Neuronal stem cell (in vitro differentiated cells): Measurements from ENCODE around the gene CACNA2D4.

Experiments used
- DNase-seq: peaks from one replicate; pipeline ENCODE4 v3.0.0-alpha.2; 2013; ENCODE audit warnings: low spot score
- H2AFZ ChIP-seq: one replicate; pipeline ENCODE4 v1.6.1; 2013; ENCODE audit warnings: mild to moderate bottlenecking, low read length, inconsistent platforms
- H2AK5ac ChIP-seq: 2 replicates; pipeline ENCODE4 v1.6.1; 2013; ENCODE audit warnings: low read depth, mild to moderate bottlenecking, inconsistent platforms, low read length, moderate library complexity, mixed read lengths
- H2BK120ac ChIP-seq: 2 replicates; pipeline ENCODE4 v1.6.1; 2013; ENCODE audit warnings: low read depth, mild to moderate bottlenecking, inconsistent platforms, low read length, moderate library complexity, mixed read lengths
- H2BK12ac ChIP-seq: one replicate; pipeline ENCODE4 v1.6.1; 2013; ENCODE audit warnings: low read length, inconsistent platforms
- H2BK15ac ChIP-seq: 2 replicates; pipeline ENCODE4 v1.6.1; 2013; ENCODE audit warnings: mild to moderate bottlenecking, low read length, inconsistent platforms, mixed read lengths
- H2BK5ac ChIP-seq: one replicate; pipeline ENCODE4 v1.6.1; 2013; ENCODE audit warnings: inconsistent platforms, mild to moderate bottlenecking, low read length, moderate library complexity
- H3K14ac ChIP-seq: one replicate; pipeline ENCODE4 v1.6.1; 2013; ENCODE audit warnings: low read length, inconsistent platforms
- H3K18ac ChIP-seq: 2 replicates; pipeline ENCODE4 v1.6.1; 2013; ENCODE audit warnings: low read length, inconsistent platforms
- H3K23ac ChIP-seq: 2 replicates; pipeline ENCODE4 v1.6.1; 2013; ENCODE audit warnings: low read depth, mild to moderate bottlenecking, mixed read lengths, low read length, inconsistent platforms; ENCODE audit not compliant: poor library complexity
- H3K27ac ChIP-seq: replicated peaks from 3 replicates; pipeline ENCODE4 v1.5.1; 2013; ENCODE audit warnings: low read length, inconsistent platforms
- H3K27me3 ChIP-seq, 3 experiments: 2 replicates each; pipeline ENCODE4 v1.6.1; 2013; ENCODE audit warnings: low read length in 3 of 3, mild to moderate bottlenecking in 2 of 3, inconsistent platforms in 1 of 3, low read depth in 1 of 3, mixed read lengths in 1 of 3, moderate library complexity in 1 of 3; ENCODE audit not compliant: control insufficient read depth in 3 of 3, insufficient read depth in 3 of 3
- H3K36me3 ChIP-seq, 2 donors: replicated peaks in 1 of 2; 2 replicates each; pipeline ENCODE4 v1.6.1; 2013; ENCODE audit warnings: low read length in 2 of 2; ENCODE audit not compliant: control insufficient read depth in 2 of 2, insufficient read depth in 2 of 2
- H3K4ac ChIP-seq: 2 replicates; pipeline ENCODE4 v1.6.1; 2013; ENCODE audit warnings: inconsistent platforms, mild to moderate bottlenecking, low read length, moderate library complexity
- H3K4me1 ChIP-seq, 2 donors: 1 replicate in 1 of 2; 2 replicates in 1 of 2; pipeline ENCODE4 v1.6.1; 2013; ENCODE audit warnings: low read length in 2 of 2, low read depth in 1 of 2; ENCODE audit not compliant: control insufficient read depth in 2 of 2, insufficient read depth in 1 of 2
- H3K4me2 ChIP-seq: one replicate; pipeline ENCODE4 v1.6.1; 2013; ENCODE audit warnings: mild to moderate bottlenecking, low read length, inconsistent platforms; ENCODE audit not compliant: insufficient read depth, poor library complexity, severe bottlenecking
- H3K4me3 ChIP-seq, 2 donors: 2 replicates each; pipeline ENCODE4 v1.5.1; 2013; ENCODE audit warnings: low read length in 2 of 2, mild to moderate bottlenecking in 2 of 2, inconsistent platforms in 1 of 2, moderate library complexity in 1 of 2
- H3K79me1 ChIP-seq: one replicate; pipeline ENCODE4 v1.6.1; 2013; ENCODE audit warnings: low read depth, mild to moderate bottlenecking, inconsistent platforms, low read length, moderate library complexity
- H3K9ac ChIP-seq: one replicate; pipeline ENCODE4 v1.6.1; 2013; ENCODE audit warnings: mild to moderate bottlenecking, low read depth, low read length, inconsistent platforms; ENCODE audit not compliant: poor library complexity
- H3K9me3 ChIP-seq, 2 donors: replicated peaks in 1 of 2; 2 replicates each; pipeline versions ENCODE3 to v1.6.1; 2013; ENCODE audit warnings: low read length in 2 of 2, mild to moderate bottlenecking in 2 of 2, inconsistent platforms in 1 of 2, low read depth in 1 of 2, mixed read lengths in 1 of 2, moderate library complexity in 1 of 2; ENCODE audit not compliant: control insufficient read depth in 2 of 2, insufficient read depth in 1 of 2
- H4K8ac ChIP-seq: one replicate; pipeline ENCODE4 v1.6.1; 2013; ENCODE audit warnings: low read depth, mild to moderate bottlenecking, inconsistent platforms, low read length, moderate library complexity
- H4K91ac ChIP-seq: one replicate; pipeline ENCODE4 v1.6.1; 2013; ENCODE audit warnings: low read length, low read depth, mild to moderate bottlenecking, inconsistent platforms; ENCODE audit not compliant: poor library complexity
- WGBS, 2 donors: extraction: QIAGEN DNeasy Blood & Tissue Kit; methylation state at CpG; one replicate each; pipeline ENCODE4 v1.1.7; 2013; ENCODE audit warnings: missing lambda C conversion rate in 2 of 2, mixed read lengths in 1 of 2; ENCODE audit not compliant: insufficient read length in 2 of 2, insufficient replicate concordance in 1 of 2; ENCODE audit errors: extremely low coverage in 2 of 2; 5-methylcytosine and 5-hydroxymethylcytosine counted together

Gene CACNA2D4

DNA sequence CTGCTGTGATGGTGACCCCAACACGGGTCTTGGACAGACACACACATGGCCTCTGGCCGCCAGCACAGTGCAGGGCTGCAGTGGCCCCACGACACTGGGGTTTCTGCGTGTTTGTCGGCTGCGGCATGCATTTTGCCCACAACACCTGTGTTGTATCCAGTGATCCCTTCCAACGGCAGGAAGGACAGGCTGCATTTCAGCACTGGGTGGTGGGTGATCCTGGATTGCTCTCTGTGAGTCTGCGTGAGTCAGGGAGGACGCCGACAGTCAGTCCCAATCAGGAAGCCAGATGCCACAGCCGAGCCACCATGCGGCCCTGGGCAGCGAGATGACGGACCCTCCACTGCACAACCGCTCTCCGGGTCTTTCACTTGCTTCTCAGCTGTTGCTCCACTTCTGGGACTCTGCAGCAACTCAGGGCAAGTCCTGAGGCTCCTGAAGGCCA lies 77.4 kb downstream of the CACNA2D4 start:
- peak overlapping the region; percentile 92 for H3K23ac ChIP-seq
- no peak overlapping the region for H2AFZ ChIP-seq
- H2BK120ac ChIP-seq, result no peak overlapping the region
- H3K79me1 ChIP-seq, result no peaks in the 10 kb centered on the region
- H3K4ac ChIP-seq, result no peak overlapping the region
- peak overlapping the region; percentile 73 for H4K8ac ChIP-seq
- peak overlapping the region; percentile 38 for H2AK5ac ChIP-seq
- H3K27me3 ChIP-seq, result peaks cover 0 to 23% (median 0%) of the 10 kb centered on the region in 3 experiments
- no CpG with 5 or more reads among the region's 16 CpGs for WGBS, 2 donors
- H3K4me2 ChIP-seq, result no peak overlapping the region
- no peak overlapping the region for H3K27ac ChIP-seq
- H4K91ac ChIP-seq, result peak overlapping the region; percentile 91
- H2BK15ac ChIP-seq, result peak overlapping the region; percentile 81
- peak overlapping the region in 1 of 2 donors; percentile 19 for H3K4me3 ChIP-seq
- H2BK12ac ChIP-seq, result peak overlapping the region; percentile 35
- peaks cover 10 to 39% of the 10 kb centered on the region in 2 donors for H3K4me1 ChIP-seq
- H2BK5ac ChIP-seq, result no peak overlapping the region
- no peaks in the 10 kb centered on the region for H3K9me3 ChIP-seq
- H3K36me3 ChIP-seq, result no peaks in the 10 kb centered on the region
- DNase-seq, result no peak
- peak overlapping the region; percentile 69 for H3K18ac ChIP-seq
- no peak overlapping the region for H3K9ac ChIP-seq
- H3K14ac ChIP-seq, result peak overlapping the region; percentile 65

GRCh38 chr12:1839956-1840951 lies 78.2 kb downstream of the CACNA2D4 start:
- Histone ChIP-seq H4K91ac (peak overlapping the region; percentile 91), H3K9me3 (no peaks in the 10 kb centered on the region), H3K79me1 (no peaks in the 10 kb centered on the region), H2BK12ac (no peak overlapping the region), H3K4me2 (no peak overlapping the region), H3K4ac (no peak overlapping the region), H3K18ac (peak overlapping the region; percentile 85), H3K27me3 (peaks cover 0 to 18% (median 1%) of the 10 kb centered on the region in 3 experiments), H2AK5ac (peak overlapping the region; percentile 38), H2BK5ac (no peak overlapping the region), H2AFZ (no peak overlapping the region), H3K14ac (peak overlapping the region; percentile 65), H3K9ac (no peak overlapping the region), H2BK15ac (peak overlapping the region; percentile 81), H3K4me1 (peaks cover 10 to 39% of the 10 kb centered on the region in 2 donors), H3K23ac (peak overlapping the region; percentile 92), H2BK120ac (no peak overlapping the region), H3K27ac (no peak overlapping the region), H4K8ac (no peak overlapping the region), H3K36me3 (no peaks in the 10 kb centered on the region), H3K4me3 (no peak overlapping the region)
- no CpG with 5 or more reads among the region's 24 CpGs for WGBS, 2 donors
- no peak for DNase-seq

DNA sequence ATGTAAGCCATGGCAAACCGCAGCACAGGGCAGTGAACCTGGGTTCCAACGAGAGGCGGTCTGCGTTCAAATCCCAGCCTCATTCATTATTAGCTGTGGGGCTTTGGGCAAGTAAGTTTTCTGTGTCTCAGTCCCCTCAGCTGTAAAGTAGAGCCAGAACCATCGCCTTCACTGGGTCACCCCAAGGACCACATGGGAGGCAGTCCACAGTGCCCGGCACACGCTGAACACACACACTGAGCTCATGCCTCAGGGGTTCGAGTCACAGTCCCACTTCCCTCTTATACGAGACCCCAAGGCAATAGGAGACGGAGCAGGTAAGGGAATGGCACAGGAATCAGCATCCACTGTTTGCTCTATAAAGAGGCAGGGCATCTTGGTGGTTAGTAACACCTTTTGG lies 79.0 kb downstream of the CACNA2D4 start:
- no peak overlapping the region for H3K4ac ChIP-seq
- no CpG with 5 or more reads among the region's 10 CpGs for WGBS, 2 donors
- H2BK15ac ChIP-seq, result no peak overlapping the region
- H3K79me1 ChIP-seq, result no peaks in the 10 kb centered on the region
- H2AFZ ChIP-seq, result no peak overlapping the region
- no peak overlapping the region for H2AK5ac ChIP-seq
- no peak overlapping the region for H3K9ac ChIP-seq
- H3K23ac ChIP-seq, result no peak overlapping the region
- no peaks in the 10 kb centered on the region for H3K9me3 ChIP-seq
- H3K27me3 ChIP-seq, result peaks cover 0 to 19% (median 1%) of the 10 kb centered on the region in 3 experiments
- H2BK5ac ChIP-seq, result no peak overlapping the region
- no peak for DNase-seq
- H3K4me3 ChIP-seq, result no peak overlapping the region
- H3K18ac ChIP-seq, result peak overlapping the region; percentile 3
- H3K4me1 ChIP-seq, result peaks cover 10 to 39% of the 10 kb centered on the region in 2 donors
- no peak overlapping the region for H3K14ac ChIP-seq
- H2BK120ac ChIP-seq, result no peak overlapping the region
- no peaks in the 10 kb centered on the region for H3K36me3 ChIP-seq
- no peak overlapping the region for H4K91ac ChIP-seq
- no peak overlapping the region for H4K8ac ChIP-seq
- H3K27ac ChIP-seq, result no peak overlapping the region
- H3K4me2 ChIP-seq, result no peak overlapping the region
- no peak overlapping the region for H2BK12ac ChIP-seq

- Histone ChIP-seq H2AK5ac (peak overlapping the region; percentile 15), H3K4me2 (no peak overlapping the region), H3K27ac (no peak overlapping the region), H4K8ac (no peak overlapping the region), H2AFZ (no peak overlapping the region), H3K18ac (no peak overlapping the region), H4K91ac (no peak overlapping the region), H3K23ac (no peak overlapping the region), H2BK12ac (no peak overlapping the region), H3K4me3 (no peak overlapping the region), H3K9ac (no peak overlapping the region), H3K9me3 (no peaks in the 10 kb centered on the region), H2BK120ac (no peak overlapping the region), H2BK5ac (no peak overlapping the region), H3K4ac (no peak overlapping the region), H3K4me1 (peaks cover 10 to 39% of the 10 kb centered on the region in 2 donors), H2BK15ac (no peak overlapping the region), H3K27me3 (peaks cover 0 to 19% (median 1%) of the 10 kb centered on the region in 3 experiments), H3K14ac (no peak overlapping the region), H3K79me1 (no peaks in the 10 kb centered on the region), H3K36me3 (no peaks in the 10 kb centered on the region)
- no peak for DNase-seq
- no CpG with 5 or more reads among the region's 15 CpGs for WGBS, 2 donors
These were observed 79.5 kb downstream of the CACNA2D4 start for GRCh38 chr12:1838994-1839365.
